HG03060 (cell line): ENCODE measurements around the gene KRT38.
"Not testable (repeated sequence)": the region's sequence is repeated elsewhere in the genome, so short reads cannot be mapped to it uniquely, and the experiment has no call there.

ENCODE experiments used
- ATAC-seq: cut with Tn5 transposase; IDR thresholded peaks from one replicate; pipeline ENCODE4 v1.9.1; 2021; ENCODE audit warnings: low read depth, moderate number of reproducible peaks; ENCODE audit not compliant: unreplicated experiment

KRT38 gene

DNA sequence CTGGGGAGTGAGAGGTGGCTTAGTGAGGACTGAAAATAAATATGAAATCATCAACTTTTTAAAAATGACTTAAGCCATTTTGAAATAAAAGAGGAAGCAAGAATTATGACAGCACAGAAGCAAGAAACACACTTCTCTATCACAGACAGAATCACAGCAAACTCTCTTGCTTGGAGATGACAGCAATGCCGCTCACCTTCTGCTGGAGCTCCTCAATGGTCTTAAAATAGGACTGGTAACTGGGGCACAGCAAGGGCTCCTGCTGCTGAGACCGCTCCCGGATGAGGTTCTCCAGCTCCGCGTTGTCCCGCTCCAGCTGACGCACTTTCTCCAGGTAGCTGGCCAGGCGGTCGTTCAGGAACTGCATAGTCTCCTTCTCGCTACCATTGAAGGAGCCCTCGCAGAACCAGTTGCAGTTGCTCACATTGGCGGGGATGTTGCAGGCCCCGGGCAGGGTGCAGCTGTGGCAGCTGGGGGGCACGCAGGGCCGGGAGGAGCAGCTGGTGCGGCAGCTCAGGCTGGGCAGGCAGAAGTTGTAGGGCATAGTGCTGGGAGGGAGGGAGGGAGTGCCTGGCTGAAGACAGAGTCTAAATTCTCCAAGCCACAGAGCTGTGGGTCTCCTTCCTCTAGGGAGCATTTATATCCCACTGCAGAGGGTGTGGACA lies 43.7 kb downstream of the KRT38 start, which contains the start of gene KRT31:
Gene KRT31 (minus strand): TSS at position 613 of the 665 bp plus-strand sequence. CDS start 69 bp downstream, at position 544.
- no peak for ATAC-seq

DNA sequence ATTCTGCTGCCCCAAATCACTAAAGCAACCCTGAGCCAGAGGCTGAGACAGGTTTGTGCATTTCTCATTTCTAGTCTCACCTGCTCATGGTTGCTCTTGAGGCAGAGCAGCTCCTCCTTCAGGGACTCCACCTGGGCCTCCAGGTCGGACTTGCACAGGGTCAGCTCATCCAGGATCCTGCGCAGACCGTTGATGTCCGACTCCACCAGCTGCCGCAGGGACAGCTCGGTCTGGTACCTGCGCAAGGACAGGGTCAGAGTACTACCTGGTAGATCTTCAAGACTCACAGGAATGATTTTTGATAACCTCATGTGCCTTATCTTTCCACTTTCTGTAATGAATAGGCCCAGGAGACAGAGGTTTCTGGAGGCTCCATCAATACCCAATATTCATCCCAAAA lies 44.4 kb downstream of the KRT38 start:
- ATAC-seq, result no peak

DNA sequence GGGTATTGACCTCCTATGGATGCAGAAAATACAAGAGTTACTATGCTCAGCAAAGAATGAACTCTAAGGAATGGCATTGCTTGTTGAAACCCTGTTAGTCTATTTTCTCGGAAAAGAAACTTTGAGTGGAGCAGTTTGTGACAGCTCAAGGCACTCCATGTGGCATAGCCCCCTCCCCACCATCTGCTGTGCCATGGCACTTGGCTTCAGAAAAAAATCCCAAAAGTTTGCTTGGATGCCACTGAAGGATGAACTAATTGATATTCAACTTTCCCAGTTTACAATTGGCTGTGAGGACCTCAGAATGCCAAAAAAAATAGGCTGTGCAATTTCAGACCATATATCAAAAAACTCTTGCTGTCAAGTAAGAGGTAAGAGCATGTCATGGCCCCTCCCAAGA lies 45.2 kb downstream of the KRT38 start:
- no peak for ATAC-seq

DNA sequence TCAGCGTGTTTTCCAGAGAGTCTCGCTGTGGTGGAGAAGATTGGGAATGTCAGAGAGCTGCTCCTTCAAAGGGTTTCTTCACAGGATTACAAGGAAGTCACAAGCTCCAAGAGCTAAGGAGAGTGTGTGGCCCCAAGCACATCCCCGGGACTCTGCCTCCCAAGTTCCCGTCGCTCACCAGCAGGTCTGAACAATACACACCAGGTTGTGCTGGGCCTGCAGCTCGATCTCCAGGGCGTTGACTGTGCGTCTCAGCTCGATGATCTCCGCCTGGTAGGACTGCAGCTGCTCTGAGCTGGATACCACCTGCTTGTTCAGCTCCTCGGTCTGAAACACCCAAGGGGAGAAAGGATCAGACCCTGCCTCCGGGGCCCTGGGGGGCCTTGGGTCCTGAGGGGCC lies 45.7 kb downstream of the KRT38 start:
- ATAC-seq, result not testable (repeated sequence)

DNA sequence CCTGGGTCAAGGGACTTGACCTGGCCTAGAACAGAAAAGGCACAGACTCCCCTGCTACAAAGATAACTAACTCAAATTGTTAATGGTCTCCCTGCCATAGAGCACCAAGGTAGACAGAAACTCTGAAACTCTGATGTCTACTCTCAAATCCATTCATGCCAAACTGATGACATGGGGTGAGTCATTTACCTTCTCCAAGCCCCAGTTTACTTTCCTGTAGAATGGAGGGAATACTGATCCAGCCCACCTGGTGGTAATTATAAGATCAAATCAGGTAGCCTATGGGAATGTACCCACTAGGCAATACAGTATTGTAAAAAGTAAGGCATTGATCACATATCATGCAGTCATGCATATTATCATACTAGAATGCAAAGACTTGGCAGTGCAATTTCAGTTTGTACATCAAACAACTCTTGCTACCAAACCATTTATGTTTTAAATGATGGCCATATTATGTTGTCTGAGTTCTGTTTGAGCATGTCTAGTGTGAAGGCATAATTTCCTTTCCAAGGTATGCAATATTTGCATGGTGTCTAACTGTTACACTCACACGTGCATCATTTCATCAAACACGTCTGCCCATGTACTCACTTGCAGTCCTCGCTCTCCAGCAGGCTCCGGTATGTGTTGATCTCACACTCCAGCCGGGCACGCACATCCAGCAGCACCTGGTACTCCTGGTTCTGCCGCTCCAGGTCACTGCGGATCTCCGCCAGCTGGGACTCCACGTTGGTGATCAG lies 46.4 kb downstream of the KRT38 start:
- ATAC-seq, result no peak

DNA sequence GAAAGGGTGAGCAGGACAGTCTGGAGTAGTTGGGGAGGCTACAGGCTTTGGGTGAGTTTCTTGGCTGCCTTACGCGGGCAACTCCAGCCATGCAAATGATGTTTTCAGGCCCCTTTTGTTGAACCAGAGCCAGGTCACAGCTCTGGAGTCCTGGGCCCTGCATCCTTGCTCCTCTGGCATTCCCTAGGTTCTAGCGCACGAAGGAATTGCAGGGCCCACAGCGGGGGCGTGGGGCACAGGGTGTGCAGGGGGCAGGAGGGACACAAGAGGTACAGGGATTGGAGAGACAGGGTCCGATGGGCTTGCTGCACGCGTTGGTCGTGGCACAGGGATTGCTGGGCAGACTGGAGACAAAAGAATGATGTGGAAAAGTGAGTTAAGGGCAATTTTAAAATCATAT lies 47.0 kb downstream of the KRT38 start:
- ATAC-seq, result no peak

DNA sequence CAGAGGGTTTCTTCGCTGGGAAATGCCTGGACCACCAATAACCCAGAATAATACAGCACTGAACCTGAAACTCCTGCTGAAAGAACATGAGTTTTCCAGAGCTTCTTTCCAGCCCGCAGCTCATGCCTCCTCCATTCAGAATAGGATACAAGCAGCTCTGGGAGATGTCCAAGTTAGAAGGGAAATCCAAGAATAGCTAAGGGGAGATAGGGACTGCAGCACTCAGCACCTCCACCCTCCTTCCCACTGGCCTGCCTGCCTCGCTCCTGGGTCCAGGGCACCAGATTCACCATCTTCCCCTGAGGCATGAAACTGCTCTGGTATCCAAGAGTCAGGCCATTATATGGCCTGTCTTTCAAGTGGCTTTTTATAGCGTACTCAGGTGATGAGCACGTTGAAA lies 47.5 kb downstream of the KRT38 start:
- no peak for ATAC-seq

DNA sequence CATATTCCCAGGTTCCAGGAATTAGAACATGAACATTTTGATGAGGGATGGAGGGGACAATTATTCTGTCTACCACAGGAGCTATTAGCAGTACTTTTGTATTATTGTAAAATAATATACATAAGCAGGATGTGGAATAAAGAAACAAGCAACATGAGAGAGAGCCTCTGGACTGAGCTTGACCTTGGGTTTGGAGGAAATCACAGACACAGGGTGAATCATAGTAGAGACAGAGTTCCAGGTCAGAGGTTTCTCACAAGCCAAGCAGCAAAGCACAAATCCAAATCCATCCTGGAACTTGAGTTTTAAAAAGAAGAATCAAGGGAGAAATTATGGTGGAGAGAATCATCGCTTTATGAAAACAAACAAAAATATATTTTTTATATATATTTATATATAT lies 48.5 kb downstream of the KRT38 start:
- ATAC-seq, result no peak

DNA sequence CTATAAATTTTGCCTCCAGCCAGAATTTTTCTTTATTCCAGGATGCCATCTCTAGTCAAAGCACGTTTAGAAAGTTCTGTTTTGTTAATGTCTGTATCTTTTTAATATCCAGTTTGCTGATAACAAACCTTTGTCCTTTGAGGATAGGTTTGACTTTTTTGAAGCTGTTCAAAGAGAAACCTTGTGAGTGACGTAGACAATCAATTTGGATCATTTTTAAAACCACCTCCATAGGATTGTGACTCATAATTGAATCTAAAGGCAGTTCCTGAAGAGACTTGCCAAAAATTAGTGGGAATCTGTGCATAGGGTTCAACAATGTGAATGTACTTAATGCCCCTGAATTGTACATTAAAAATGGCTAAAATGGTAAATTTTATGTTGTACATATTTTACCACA lies 49.2 kb downstream of the KRT38 start:
- no peak for ATAC-seq

DNA sequence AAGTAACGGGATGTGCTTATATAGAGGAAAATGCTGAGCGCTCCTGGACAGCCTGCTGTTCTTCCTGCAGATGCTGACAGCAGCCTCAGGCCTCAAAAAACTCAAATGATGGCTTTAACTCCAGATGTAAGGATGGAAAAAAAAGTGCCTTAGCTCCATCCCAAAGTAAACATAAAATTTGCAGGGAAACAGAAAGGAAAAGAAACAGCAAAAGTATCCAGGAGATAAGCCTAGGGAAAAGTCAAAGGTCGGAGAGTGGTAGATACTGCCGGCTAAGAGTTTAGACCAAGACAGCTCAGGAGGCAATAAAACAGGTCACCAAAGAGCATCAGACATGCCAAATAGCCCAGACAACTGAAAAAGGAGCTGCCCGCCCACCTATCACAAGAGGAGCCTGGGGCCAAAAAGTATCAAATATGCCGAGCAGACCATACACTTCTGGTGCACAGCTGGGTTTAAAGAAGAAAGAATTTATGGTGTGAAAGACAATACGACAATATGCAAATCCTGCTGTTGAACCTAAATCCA lies 50.3 kb downstream of the KRT38 start:
- ATAC-seq, result no peak

DNA sequence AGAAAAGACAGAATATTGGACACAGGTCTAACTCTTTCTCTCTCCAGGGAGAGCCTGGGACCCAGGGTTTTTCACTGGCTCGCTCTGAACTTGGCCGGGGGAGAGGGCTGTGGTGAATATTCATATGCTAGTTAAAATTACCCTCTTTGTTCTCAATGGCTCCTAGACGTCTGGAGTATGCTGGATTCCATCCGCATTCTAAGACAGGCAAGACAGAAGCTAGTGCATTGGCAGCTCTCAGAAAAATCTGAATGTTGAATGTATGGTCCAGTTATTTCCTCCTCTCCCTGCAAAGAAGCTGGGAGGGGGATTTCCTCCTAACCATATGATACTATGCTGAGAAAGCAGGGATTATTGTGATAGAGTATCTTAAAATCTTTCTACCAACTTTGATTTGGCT lies 53.1 kb downstream of the KRT38 start:
- no peak for ATAC-seq

DNA sequence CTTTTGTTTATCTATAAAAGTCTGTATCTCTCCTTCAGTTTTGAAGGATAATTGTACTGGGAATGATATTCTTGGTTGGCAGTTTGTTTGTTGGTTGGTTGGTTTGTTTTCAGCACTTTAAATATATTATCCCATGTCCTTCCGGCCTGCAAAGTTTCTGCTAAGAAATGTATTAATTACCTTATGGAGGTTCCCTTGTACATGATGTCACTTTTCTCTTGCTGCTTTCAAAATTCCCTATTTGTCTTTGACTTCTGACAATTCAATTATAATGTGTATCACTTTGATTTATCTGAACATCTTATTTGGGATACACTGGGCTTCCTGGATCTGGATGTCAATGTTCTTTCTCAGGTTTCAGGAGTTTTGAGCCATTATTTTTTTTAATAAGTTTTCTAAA lies 54.6 kb downstream of the KRT38 start:
- no peak for ATAC-seq
